Mesenchymal stem cell (in vitro differentiated cells and primary cell): ENCODE measurements around the gene HMGXB3.

Experiments used
- DNase-seq: peaks from one replicate; pipeline ENCODE4 v3.0.0-alpha.2; 2013
- H2AFZ ChIP-seq: one replicate; pipeline ENCODE4 v1.6.1; 2013; ENCODE audit warnings: low read depth, mild to moderate bottlenecking, control low read depth, inconsistent platforms, low read length, moderate library complexity
- H2AK5ac ChIP-seq: 2 replicates; pipeline ENCODE4 v1.6.1; 2013; ENCODE audit warnings: low read length, moderate library complexity, mild to moderate bottlenecking, inconsistent platforms; ENCODE audit not compliant: severe bottlenecking
- H2BK120ac ChIP-seq: one replicate; pipeline ENCODE4 v1.6.1; 2013; ENCODE audit warnings: low read depth, mild to moderate bottlenecking, inconsistent platforms, low read length, moderate library complexity
- H2BK12ac ChIP-seq, 2 experiments: one replicate each; pipeline ENCODE4 v1.6.1; 2013; ENCODE audit warnings: inconsistent platforms in 2 of 2, low read length in 2 of 2, mild to moderate bottlenecking in 2 of 2, moderate library complexity in 2 of 2, control low read depth in 1 of 2
- H2BK15ac ChIP-seq: one replicate; pipeline ENCODE4 v1.6.1; 2013; ENCODE audit warnings: mild to moderate bottlenecking, low read depth, inconsistent platforms; ENCODE audit not compliant: poor library complexity, severe bottlenecking
- H2BK5ac ChIP-seq: 2 replicates; pipeline ENCODE4 v1.6.1; 2013; ENCODE audit warnings: low read depth, mild to moderate bottlenecking, low read length, control low read depth, inconsistent platforms; ENCODE audit not compliant: poor library complexity, severe bottlenecking
- H3K14ac ChIP-seq, 2 experiments: one replicate each; pipeline ENCODE4 v1.6.1; 2013; ENCODE audit warnings: inconsistent platforms in 2 of 2, low read length in 2 of 2, control low read depth in 1 of 2, mild to moderate bottlenecking in 1 of 2, moderate library complexity in 1 of 2
- H3K18ac ChIP-seq, 2 experiments: one replicate each; pipeline ENCODE4 v1.6.1; 2013; ENCODE audit warnings: inconsistent platforms in 2 of 2, low read length in 2 of 2, control low read depth in 1 of 2, low read depth in 1 of 2, mild to moderate bottlenecking in 1 of 2
- H3K23ac ChIP-seq, 2 experiments: one replicate each; pipeline ENCODE4 v1.6.1; 2013; ENCODE audit warnings: inconsistent platforms in 2 of 2, low read length in 2 of 2, mild to moderate bottlenecking in 2 of 2, moderate library complexity in 2 of 2, control low read depth in 1 of 2
- H3K27ac ChIP-seq: 2 replicates; pipeline ENCODE4 v1.5.1; 2013; ENCODE audit warnings: mild to moderate bottlenecking, moderate library complexity, low read length, control low read depth, inconsistent platforms; ENCODE audit not compliant: poor library complexity, severe bottlenecking
- H3K27me3 ChIP-seq, 2 experiments: 2 replicates each; pipeline versions ENCODE4 v1.6.1 to v1.7.0; 2013; ENCODE audit warnings: low read length in 2 of 2, mild to moderate bottlenecking in 2 of 2, moderate library complexity in 2 of 2, control low read depth in 1 of 2, inconsistent platforms in 1 of 2; ENCODE audit not compliant: control insufficient read depth in 1 of 2, insufficient read depth in 1 of 2
- H3K36me3 ChIP-seq, 2 experiments: 2 replicates each; pipeline versions ENCODE4 v1.6.1 to v1.7.0; 2013; ENCODE audit warnings: low read length in 2 of 2, control low read depth in 1 of 2, inconsistent platforms in 1 of 2, low read depth in 1 of 2, mild to moderate bottlenecking in 1 of 2; ENCODE audit not compliant: insufficient read depth in 2 of 2, control insufficient read depth in 1 of 2
- H3K4ac ChIP-seq, 2 experiments: one replicate each; pipeline ENCODE4 v1.6.1; 2013; ENCODE audit warnings: inconsistent platforms in 2 of 2, low read length in 2 of 2, mild to moderate bottlenecking in 2 of 2, moderate library complexity in 2 of 2, control low read depth in 1 of 2, low read depth in 1 of 2
- H3K4me1 ChIP-seq: 2 replicates; pipeline ENCODE4 v1.6.1; 2013; ENCODE audit warnings: low read depth, low read length, control low read depth; ENCODE audit not compliant: control insufficient read depth, insufficient read depth
- H3K4me2 ChIP-seq: 2 replicates; pipeline ENCODE4 v1.6.1; 2013; ENCODE audit warnings: low read length, mild to moderate bottlenecking, inconsistent platforms; ENCODE audit not compliant: poor library complexity, severe bottlenecking
- H3K4me3 ChIP-seq, 2 experiments: 2 replicates each; pipeline versions ENCODE4 v1.5.1 to v1.7.0; 2013; ENCODE audit warnings: low read length in 2 of 2, mild to moderate bottlenecking in 2 of 2, control low read depth in 1 of 2, low read depth in 1 of 2; ENCODE audit not compliant: insufficient read depth in 1 of 2
- H3K79me1 ChIP-seq: replicated peaks from 2 replicates; pipeline ENCODE4 v1.6.1; 2013; ENCODE audit warnings: mild to moderate bottlenecking, control low read depth, low read length, inconsistent platforms; ENCODE audit not compliant: poor library complexity, severe bottlenecking
- H3K9ac ChIP-seq: 2 replicates; pipeline ENCODE4 v1.7.0; 2013; ENCODE audit warnings: mild to moderate bottlenecking, low read length, moderate library complexity
- H3K9me3 ChIP-seq: 2 replicates; pipeline ENCODE4 v1.7.0; 2013; ENCODE audit warnings: mild to moderate bottlenecking, low read length; ENCODE audit not compliant: control insufficient read depth
- H4K8ac ChIP-seq: one replicate; pipeline ENCODE4 v1.6.1; 2013; ENCODE audit warnings: inconsistent platforms, mild to moderate bottlenecking, low read length, moderate library complexity
- H4K91ac ChIP-seq: one replicate; pipeline ENCODE4 v1.6.1; 2013; ENCODE audit warnings: mild to moderate bottlenecking, low read length, inconsistent platforms
- WGBS: methylation state at CpG from one replicate; pipeline ENCODE4 v1.1.7; 2013; ENCODE audit warnings: mixed read lengths; 5-methylcytosine and 5-hydroxymethylcytosine counted together

The HMGXB3 gene

GRCh38 chr5:150079909-150080461 is 79.4 kb downstream of the HMGXB3 start:
- Histone ChIP-seq H3K4me1 (peaks cover 6% of the 10 kb centered on the region), H3K36me3 (no peaks in the 10 kb centered on the region), H3K9me3 (no peaks in the 10 kb centered on the region), H2AFZ (no peak overlapping the region), H3K4me2 (no peak overlapping the region), H4K91ac (no peak overlapping the region), H3K23ac (no peak overlapping the region), H2AK5ac (no peak overlapping the region), H2BK15ac (no peak overlapping the region), H3K4me3 (no peak overlapping the region), H4K8ac (no peak overlapping the region), H3K27me3 (peaks cover 0 to 10% of the 10 kb centered on the region in 2 experiments), H2BK5ac (no peak overlapping the region), H3K27ac (no peak overlapping the region), H3K79me1 (no peaks in the 10 kb centered on the region), H2BK120ac (no peak overlapping the region), H3K18ac (no peak overlapping the region), H2BK12ac (no peak overlapping the region), H3K4ac (no peak overlapping the region), H3K14ac (peak overlapping the region in 1 of 2 experiments; percentile 41), H3K9ac (no peak overlapping the region)
- 95% methylated on average over 19 of the region's 19 CpGs for WGBS
- no peak for DNase-seq

GRCh38 chr5:150080696-150081435 is 80.3 kb downstream of the HMGXB3 start:
- Histone ChIP-seq H4K91ac (no peak overlapping the region), H2BK15ac (no peak overlapping the region), H3K4me3 (no peak overlapping the region), H3K27ac (no peak overlapping the region), H3K9me3 (no peaks in the 10 kb centered on the region), H2BK12ac (no peak overlapping the region), H3K27me3 (peaks cover 0 to 15% of the 10 kb centered on the region in 2 experiments), H2BK120ac (no peak overlapping the region), H2AK5ac (no peak overlapping the region), H3K4ac (no peak overlapping the region), H3K79me1 (no peaks in the 10 kb centered on the region), H3K4me1 (peaks cover 6% of the 10 kb centered on the region), H3K18ac (no peak overlapping the region), H3K4me2 (no peak overlapping the region), H2AFZ (no peak overlapping the region), H3K36me3 (no peaks in the 10 kb centered on the region), H2BK5ac (no peak overlapping the region), H3K14ac (peak overlapping the region in 1 of 2 experiments; percentile 3), H3K23ac (no peak overlapping the region), H4K8ac (no peak overlapping the region), H3K9ac (no peak overlapping the region)
- no peak for DNase-seq
- 88% methylated on average over 15 of the region's 15 CpGs for WGBS

DNA sequence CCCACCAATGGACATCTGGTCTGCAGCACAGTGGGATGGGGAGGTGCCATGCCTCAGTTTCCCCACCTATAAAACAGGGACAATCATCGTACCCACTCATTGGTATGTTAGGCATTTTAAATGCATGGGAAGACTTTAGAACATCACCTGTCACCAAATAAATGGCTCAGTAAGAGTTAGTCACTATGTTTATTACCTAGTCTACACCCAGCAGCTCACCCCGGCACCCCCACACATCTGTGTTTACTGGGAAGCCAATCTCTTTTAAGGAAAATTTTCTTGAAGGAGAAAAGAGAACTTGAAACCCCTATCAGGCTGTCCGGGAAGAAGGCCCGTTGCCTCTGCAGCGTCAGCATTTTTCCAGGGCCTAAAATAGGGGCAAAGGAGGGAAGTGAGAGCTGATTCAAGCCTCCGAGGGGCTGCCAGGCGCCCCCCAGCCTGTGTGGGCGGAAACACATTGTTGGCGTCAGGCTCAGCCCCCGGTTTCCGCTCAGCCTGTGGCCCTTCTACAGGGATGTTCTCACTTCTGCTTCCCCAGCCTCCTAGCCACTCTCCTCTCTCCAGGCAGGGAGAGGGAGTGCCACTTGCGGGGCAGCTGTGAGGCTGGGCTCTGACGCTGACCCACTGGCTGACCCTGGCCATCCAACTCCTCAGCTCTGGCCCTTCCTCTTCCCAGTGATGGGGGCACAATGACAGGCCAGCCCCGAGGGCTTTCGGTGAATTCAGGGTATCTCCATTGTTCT is 81.2 kb downstream of the HMGXB3 start:
- Histone ChIP-seq H3K4me1 (peaks cover 6% of the 10 kb centered on the region), H4K91ac (no peak overlapping the region), H3K18ac (no peak overlapping the region), H3K23ac (peak overlapping the region in 1 of 2 experiments; percentile 9), H3K79me1 (no peaks in the 10 kb centered on the region), H2BK120ac (no peak overlapping the region), H3K4me2 (no peak overlapping the region), H2AFZ (no peak overlapping the region), H3K36me3 (no peaks in the 10 kb centered on the region), H3K14ac (no peak overlapping the region), H4K8ac (no peak overlapping the region), H3K27ac (no peak overlapping the region), H3K9ac (no peak overlapping the region), H3K9me3 (no peaks in the 10 kb centered on the region), H3K27me3 (peaks cover 0 to 23% of the 10 kb centered on the region in 2 experiments), H2BK5ac (no peak overlapping the region), H3K4me3 (no peak overlapping the region), H2AK5ac (no peak overlapping the region), H2BK12ac (peak overlapping the region in 1 of 2 experiments; percentile 2), H3K4ac (no peak overlapping the region), H2BK15ac (peak overlapping the region; percentile 50)
- DNase-seq, result no peak
- 40% methylated on average over 13 of the region's 15 CpGs for WGBS

DNA sequence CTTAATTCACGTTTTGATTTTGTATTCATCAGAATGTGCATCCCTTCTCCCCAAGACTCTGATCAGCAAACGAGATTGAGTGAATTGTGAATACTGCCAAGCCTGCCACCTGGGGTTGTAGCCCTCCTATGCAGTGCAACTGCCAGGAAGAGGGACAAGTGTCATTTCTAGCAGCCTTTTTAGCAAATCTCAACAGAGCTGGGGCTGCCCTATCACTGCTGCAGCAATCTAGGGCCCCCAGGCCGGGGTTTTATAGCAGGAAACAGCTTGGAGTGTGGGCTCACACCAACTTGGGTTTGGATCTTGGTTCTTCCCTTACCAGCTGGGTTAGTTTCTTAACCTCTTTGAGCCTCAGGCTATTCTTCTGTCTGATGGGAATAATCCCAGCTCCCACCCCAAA is 81.8 kb downstream of the HMGXB3 start:
- Histone ChIP-seq H3K36me3 (no peaks in the 10 kb centered on the region), H2AFZ (no peak overlapping the region), H4K91ac (no peak overlapping the region), H3K27ac (no peak overlapping the region), H3K23ac (no peak overlapping the region), H3K4me1 (peaks cover 6% of the 10 kb centered on the region), H2BK12ac (no peak overlapping the region), H3K4me3 (no peak overlapping the region), H2BK120ac (no peak overlapping the region), H2BK5ac (no peak overlapping the region), H3K79me1 (no peaks in the 10 kb centered on the region), H4K8ac (no peak overlapping the region), H2BK15ac (no peak overlapping the region), H3K9ac (no peak overlapping the region), H3K27me3 (peaks cover 0 to 23% of the 10 kb centered on the region in 2 experiments), H3K4me2 (no peak overlapping the region), H3K9me3 (no peaks in the 10 kb centered on the region), H3K4ac (no peak overlapping the region), H3K18ac (no peak overlapping the region), H3K14ac (no peak overlapping the region), H2AK5ac (no peak overlapping the region)
- DNase-seq, result no peak
- WGBS, result 36% methylated on average over 3 of the region's 3 CpGs
